K562 (cell line): ENCODE results near the gene EEF2K. TPM values are rescaled to one million over a fixed set of nuclear protein-coding genes. Genes with fewer than 3 reads are reported as not detected.

Source experiments
- BCOR ChIP-seq: fragments of 450-650 bp; IDR thresholded peaks from 2 replicates; pipeline ENCODE4 v1.6.1; 2016
- BRF1 ChIP-seq: IDR thresholded peaks from 3 replicates; pipeline ENCODE4 v1.6.1; 2011; ENCODE audit warnings: borderline replicate concordance, mild to moderate bottlenecking; ENCODE audit not compliant: insufficient read length; ENCODE audit errors: extremely low read depth
- CC2D1A ChIP-seq: fragments of 450-650 bp; IDR thresholded peaks from 2 replicates; pipeline ENCODE4 v1.6.1; 2017; ENCODE audit warnings: mild to moderate bottlenecking
- FOXK2 ChIP-seq, 2 experiments: fragments of 450-650 bp; IDR thresholded peaks in 1 of 2; conservative IDR thresholded peaks in 1 of 2; 2 replicates each; pipeline ENCODE4 v1.6.1; 2016; ENCODE audit warnings: low read depth in 2 of 2, mild to moderate bottlenecking in 1 of 2
- GMEB1 ChIP-seq: fragments of 250-450 bp; sonication (Bioruptor Pico); IDR thresholded peaks from 2 replicates; pipeline ENCODE4 v1.4.0; 2020; ENCODE audit warnings: mild to moderate bottlenecking
- HIVEP1 ChIP-seq: fragments of 250-450 bp; sonication (Bioruptor Pico); IDR thresholded peaks from 2 replicates; pipeline ENCODE4 v1.4.0; 2020; ENCODE audit warnings: mild to moderate bottlenecking
- HNRNPK ChIP-seq: fragments of 200-400 bp; formaldehyde crosslinking; IDR thresholded peaks from one replicate; pipeline ENCODE4 v1.6.1; 2018; ENCODE audit warnings: mild to moderate bottlenecking, low read depth, low read length; ENCODE audit not compliant: poor library complexity, severe bottlenecking
- MED1 ChIP-seq: sonication (generic); formaldehyde crosslinking; IDR thresholded peaks from 2 replicates; pipeline ENCODE4 v1.8.1; 2023; ENCODE audit warnings: missing genetic modification reagents, borderline replicate concordance
- NCOA2 ChIP-seq, 2 experiments: fragments of 450-650 bp; IDR thresholded peaks; 2 replicates each; pipeline ENCODE4 v1.6.1; 2018; ENCODE audit warnings: mild to moderate bottlenecking in 2 of 2, moderate library complexity in 1 of 2; ENCODE audit not compliant: partially characterized antibody in 2 of 2
- RFX1 ChIP-seq: fragments of 450-650 bp; IDR thresholded peaks from 2 replicates; pipeline ENCODE4 v1.6.1; 2016; ENCODE audit warnings: mild to moderate bottlenecking, moderate library complexity
- SMARCA5 ChIP-seq: fragments of 450-650 bp; IDR thresholded peaks from 2 replicates; pipeline ENCODE4 v1.6.1; 2016
- ZBTB9 ChIP-seq: fragments of 450-650 bp; formaldehyde crosslinking; IDR thresholded peaks from 2 replicates; pipeline ENCODE4 v1.4.0; 2020; ENCODE audit warnings: mild to moderate bottlenecking, moderate library complexity
- ZNF311 ChIP-seq: fragments of 250-450 bp; sonication (Bioruptor Pico); IDR thresholded peaks from 2 replicates; pipeline ENCODE4 v1.4.0; 2020; ENCODE audit warnings: mild to moderate bottlenecking, moderate library complexity
- ZNF431 ChIP-seq: sonication (generic); formaldehyde crosslinking; IDR thresholded peaks from 2 replicates; pipeline ENCODE4 v1.8.0; 2022; ENCODE audit warnings: mild to moderate bottlenecking, missing genetic modification reagents
- ZNF717 ChIP-seq: fragments of 250-450 bp; sonication (Bioruptor Pico); IDR thresholded peaks from 2 replicates; pipeline ENCODE4 v1.5.0; 2021
- polyA plus RNA-seq, 8 experiments: library from polyadenylated mRNA; depleted of rRNA in 4 of 8; stranded (reverse) in 5 of 8; unstranded in 3 of 8; fragments of >200 nt; fragmentation: Nextera tagmentation in 2 of 8; fragmentation: Illumina TruSeq in 1 of 8; extraction: Ambion mirVana in 2 of 8; extraction: Trizol in 1 of 8; gene quantifications; 2 replicates each; pipeline versions ENCODE4 v1.2.1 to v1.2.3, GENCODE V29; 2011 to 2014; ENCODE audit warnings: inconsistent platforms in 1 of 8, missing spikeins in 1 of 8
- total RNA-seq, 7 experiments: library from RNA; depleted of rRNA in 6 of 7; stranded (reverse); fragments of >200 nt in 6 of 7; fragmentation: Illumina TruSeq in 2 of 7; extraction: Trizol in 2 of 7; gene quantifications; 2 replicates each; pipeline versions ENCODE4 v1.2.1 to v1.2.3, GENCODE V29; 2011 to 2021; ENCODE audit warnings: low replicate concordance in 1 of 7
- TF ChIP-seq, protein P1 (sequence below), 2 experiments: fragments of 450-650 bp; IDR thresholded peaks; 2 replicates each; pipeline ENCODE4 v1.6.1; 2018; ENCODE audit warnings: mild to moderate bottlenecking in 2 of 2, low read depth in 1 of 2; ENCODE audit not compliant: partially characterized antibody in 2 of 2
- TF ChIP-seq, protein P2 (sequence below): fragments of 450-650 bp; IDR thresholded peaks from 2 replicates; pipeline ENCODE4 v1.6.1; 2014; ENCODE audit warnings: low read depth, mild to moderate bottlenecking, moderate library complexity, borderline replicate concordance
- TF ChIP-seq, protein P3 (sequence below): fragments of 450-650 bp; formaldehyde crosslinking; IDR thresholded peaks from 2 replicates; pipeline ENCODE4 v1.4.0; 2020; ENCODE audit warnings: mild to moderate bottlenecking

EEF2K gene
- total and polyA plus RNA-seq, 9 of the 15 experiments (the other 6 are each of a cell fraction or from before 2014, with no cell fraction given), result 3.0 to 35.2 (median 12.2) TPM

GRCh38 chr16:22206013-22206841 is at the start of gene EEF2K (continued):
- TF ChIP-seq, protein P1, sequence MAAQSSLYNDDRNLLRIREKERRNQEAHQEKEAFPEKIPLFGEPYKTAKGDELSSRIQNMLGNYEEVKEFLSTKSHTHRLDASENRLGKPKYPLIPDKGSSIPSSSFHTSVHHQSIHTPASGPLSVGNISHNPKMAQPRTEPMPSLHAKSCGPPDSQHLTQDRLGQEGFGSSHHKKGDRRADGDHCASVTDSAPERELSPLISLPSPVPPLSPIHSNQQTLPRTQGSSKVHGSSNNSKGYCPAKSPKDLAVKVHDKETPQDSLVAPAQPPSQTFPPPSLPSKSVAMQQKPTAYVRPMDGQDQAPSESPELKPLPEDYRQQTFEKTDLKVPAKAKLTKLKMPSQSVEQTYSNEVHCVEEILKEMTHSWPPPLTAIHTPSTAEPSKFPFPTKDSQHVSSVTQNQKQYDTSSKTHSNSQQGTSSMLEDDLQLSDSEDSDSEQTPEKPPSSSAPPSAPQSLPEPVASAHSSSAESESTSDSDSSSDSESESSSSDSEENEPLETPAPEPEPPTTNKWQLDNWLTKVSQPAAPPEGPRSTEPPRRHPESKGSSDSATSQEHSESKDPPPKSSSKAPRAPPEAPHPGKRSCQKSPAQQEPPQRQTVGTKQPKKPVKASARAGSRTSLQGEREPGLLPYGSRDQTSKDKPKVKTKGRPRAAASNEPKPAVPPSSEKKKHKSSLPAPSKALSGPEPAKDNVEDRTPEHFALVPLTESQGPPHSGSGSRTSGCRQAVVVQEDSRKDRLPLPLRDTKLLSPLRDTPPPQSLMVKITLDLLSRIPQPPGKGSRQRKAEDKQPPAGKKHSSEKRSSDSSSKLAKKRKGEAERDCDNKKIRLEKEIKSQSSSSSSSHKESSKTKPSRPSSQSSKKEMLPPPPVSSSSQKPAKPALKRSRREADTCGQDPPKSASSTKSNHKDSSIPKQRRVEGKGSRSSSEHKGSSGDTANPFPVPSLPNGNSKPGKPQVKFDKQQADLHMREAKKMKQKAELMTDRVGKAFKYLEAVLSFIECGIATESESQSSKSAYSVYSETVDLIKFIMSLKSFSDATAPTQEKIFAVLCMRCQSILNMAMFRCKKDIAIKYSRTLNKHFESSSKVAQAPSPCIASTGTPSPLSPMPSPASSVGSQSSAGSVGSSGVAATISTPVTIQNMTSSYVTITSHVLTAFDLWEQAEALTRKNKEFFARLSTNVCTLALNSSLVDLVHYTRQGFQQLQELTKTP (IDR thresholded peaks at IDR 0.05; ENCODE audit: low read depth in 1 of 2, partially characterized antibody in 2 of 2), result no peak
- TF ChIP-seq MED1, result no peak
- TF ChIP-seq SMARCA5, result no peak
- 0 out of 2 replicates have a peak, but pooled peaks have one; percentile 18 for TF ChIP-seq CC2D1A
- no peak for TF ChIP-seq BRF1
- TF ChIP-seq ZNF311 (CRISPR knock-in tag), result no peak; the same call in 1 of the 2 replicates
- TF ChIP-seq, protein P2, sequence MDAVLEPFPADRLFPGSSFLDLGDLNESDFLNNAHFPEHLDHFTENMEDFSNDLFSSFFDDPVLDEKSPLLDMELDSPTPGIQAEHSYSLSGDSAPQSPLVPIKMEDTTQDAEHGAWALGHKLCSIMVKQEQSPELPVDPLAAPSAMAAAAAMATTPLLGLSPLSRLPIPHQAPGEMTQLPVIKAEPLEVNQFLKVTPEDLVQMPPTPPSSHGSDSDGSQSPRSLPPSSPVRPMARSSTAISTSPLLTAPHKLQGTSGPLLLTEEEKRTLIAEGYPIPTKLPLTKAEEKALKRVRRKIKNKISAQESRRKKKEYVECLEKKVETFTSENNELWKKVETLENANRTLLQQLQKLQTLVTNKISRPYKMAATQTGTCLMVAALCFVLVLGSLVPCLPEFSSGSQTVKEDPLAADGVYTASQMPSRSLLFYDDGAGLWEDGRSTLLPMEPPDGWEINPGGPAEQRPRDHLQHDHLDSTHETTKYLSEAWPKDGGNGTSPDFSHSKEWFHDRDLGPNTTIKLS, result peak; percentile 92
- TF ChIP-seq RFX1, result no peak
- TF ChIP-seq NCOA2 (IDR thresholded peaks at IDR 0.05; ENCODE audit: partially characterized antibody in 2 of 2), result no peak
- TF ChIP-seq ZNF717 (CRISPR knock-in tag), result no peak
- TF ChIP-seq HIVEP1 (CRISPR knock-in tag), result no peak
- TF ChIP-seq FOXK2 (conservative IDR thresholded peaks at IDR 0.05 in 1 of 2, IDR thresholded peaks at IDR 0.05 in 1 of 2; ENCODE audit: low read depth in 2 of 2), result peak; percentile 54 to 56; a peak in 1 of 4 replicates
- peak; percentile 67 for TF ChIP-seq GMEB1 (CRISPR knock-in tag)
- no peak for TF ChIP-seq HNRNPK
- TF ChIP-seq, protein P3, sequence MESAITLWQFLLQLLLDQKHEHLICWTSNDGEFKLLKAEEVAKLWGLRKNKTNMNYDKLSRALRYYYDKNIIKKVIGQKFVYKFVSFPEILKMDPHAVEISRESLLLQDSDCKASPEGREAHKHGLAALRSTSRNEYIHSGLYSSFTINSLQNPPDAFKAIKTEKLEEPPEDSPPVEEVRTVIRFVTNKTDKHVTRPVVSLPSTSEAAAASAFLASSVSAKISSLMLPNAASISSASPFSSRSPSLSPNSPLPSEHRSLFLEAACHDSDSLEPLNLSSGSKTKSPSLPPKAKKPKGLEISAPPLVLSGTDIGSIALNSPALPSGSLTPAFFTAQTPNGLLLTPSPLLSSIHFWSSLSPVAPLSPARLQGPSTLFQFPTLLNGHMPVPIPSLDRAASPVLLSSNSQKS (CRISPR knock-in tag), result no peak
- TF ChIP-seq BCOR, result peak; percentile 43; the same call in 1 of the 2 replicates
- TF ChIP-seq ZBTB9 (CRISPR knock-in tag), result no peak; the same call in 1 of the 2 replicates
- 0 out of 2 replicates have a peak, but pooled peaks have one; percentile 53 for TF ChIP-seq ZNF431 (CRISPR knock-in tag)
